ENCODE measurements around the gene PREB. TPM values are rescaled to one million over a fixed set of nuclear protein-coding genes. Genes with fewer than 3 reads are reported as not detected.

Gene PREB
- total and polyA plus RNA-seq, 2 of the 13 experiments (the other 11 are each of a cell fraction or from before 2014, with no cell fraction given) = 112 to 192 TPM

- TF ChIP-seq ELK4 (CRISPR knock-in tag; IDR thresholded peaks at IDR 0.05; ENCODE audit: borderline replicate concordance) (no peak), ZFP36L2 (CRISPR knock-in tag; IDR thresholded peaks at IDR 0.05) (0 out of 2 replicates have a peak, but pooled peaks have one; percentile 70), ZNF616 (CRISPR knock-in tag; IDR thresholded peaks at IDR 0.05; ENCODE audit: low read depth) (no peak), TOPORS (CRISPR knock-in tag; IDR thresholded peaks at IDR 0.05) (no peak), THRA (CRISPR knock-in tag; IDR thresholded peaks at IDR 0.05; ENCODE audit: borderline replicate concordance) (peak; percentile 65; the same call in 1 of the 2 replicates), ATM (IDR thresholded peaks at IDR 0.05; ENCODE audit: borderline replicate concordance) (no peak), RBM39 (IDR thresholded peaks at IDR 0.05; ENCODE audit: low read depth, low read length, poor library complexity, severe bottlenecking) (peak; percentile 32), HOXD1 (CRISPR knock-in tag; IDR thresholded peaks at IDR 0.05) (peak; percentile 88; the same call in 1 of the 2 replicates), ZBTB44 (CRISPR knock-in tag; IDR thresholded peaks at IDR 0.05) (no peak; the same call in 1 of the 2 replicates), SP5 (CRISPR knock-in tag; IDR thresholded peaks at IDR 0.05; ENCODE audit: borderline replicate concordance, low read depth) (peak; percentile 71; the same call in 1 of the 2 replicates), GTF3A (CRISPR knock-in tag; conservative IDR thresholded peaks at IDR 0.05) (0 out of 2 replicates have a peak, but pooled peaks have one; percentile 24), TOE1 (CRISPR knock-in tag; IDR thresholded peaks at IDR 0.05) (peak; percentile 90), ZNF460 (CRISPR knock-in tag; IDR thresholded peaks at IDR 0.05; ENCODE audit: borderline replicate concordance) (no peak), LCORL (IDR thresholded peaks at IDR 0.05) (no peak), LCORL (CRISPR knock-in tag; IDR thresholded peaks at IDR 0.05) (peak; percentile 87), DNMT3B (CRISPR knock-in tag; conservative IDR thresholded peaks at IDR 0.05) (no peak; the same call in 1 of the 2 replicates), IKZF4 (CRISPR knock-in tag; IDR thresholded peaks at IDR 0.05; ENCODE audit: borderline replicate concordance, low read depth, not compliant biosample characterization) (peak; percentile 22), ZFAT (CRISPR knock-in tag; conservative IDR thresholded peaks at IDR 0.05) (peak; percentile 61; the same call in 1 of the 2 replicates), REXO4 (CRISPR knock-in tag; IDR thresholded peaks at IDR 0.05; ENCODE audit: borderline replicate concordance) (no peak; the same call in 1 of the 2 replicates), HNRNPK (IDR thresholded peaks at IDR 0.05; ENCODE audit: low read depth, low read length, poor library complexity, severe bottlenecking) (peak; percentile 42), ZNF83 (CRISPR knock-in tag; IDR thresholded peaks at IDR 0.05; ENCODE audit: borderline replicate concordance) (no peak), ZC3H13 (CRISPR knock-in tag; IDR thresholded peaks at IDR 0.05) (peak; percentile 96), PRDM4 (CRISPR knock-in tag; IDR thresholded peaks at IDR 0.05; ENCODE audit: borderline replicate concordance) (no peak), FOXP1 (IDR thresholded peaks at IDR 0.05) (no peak), FOXP1 (CRISPR knock-in tag; IDR thresholded peaks at IDR 0.05) (no peak)
These were observed 48.2 kb downstream of the PREB start (continued) for GRCh38 chr2:27086090-27086723.

Data from HepG2 (cell line).